Natural killer cell treated with Interleukin-12 subunit alpha and Interleukin-12 subunit beta and Interleukin-15 and Interleukin-18, amount 100 ng/mL, for 72 hours (primary cell): ENCODE measurements around the gene MX1. TPM values are rescaled to one million over a fixed set of nuclear protein-coding genes. Genes with fewer than 3 reads are reported as not detected.

Experiments
- ATAC-seq, 2 donors: fragments of 150-1000 bp; cut with Tn5 transposase in 1 of 2; sonication (Bioruptor Pico), chemical (Tn5 transposase) in 1 of 2; 2 replicates each; pipeline ENCODE4 v1.10.0; 2021
- DNase-seq: peaks from one replicate; pipeline ENCODE4 v3.0.0; 2022; ENCODE audit warnings: low spot score
- H3K27ac Mint-ChIP-seq, 2 donors: 1 replicate in 1 of 2; 2 replicates in 1 of 2; pipeline ENCODE4 v1.8.0; 2022; ENCODE audit warnings: mixed read lengths in 2 of 2, mild to moderate bottlenecking in 1 of 2, moderate library complexity in 1 of 2
- H3K27me3 Mint-ChIP-seq, 2 donors: 1 replicate in 1 of 2; 2 replicates in 1 of 2; pipeline ENCODE4 v1.8.0; 2022; ENCODE audit warnings: mixed read lengths in 2 of 2
- H3K36me3 Mint-ChIP-seq: one replicate; pipeline ENCODE4 v1.8.0; 2022; ENCODE audit warnings: mixed read lengths
- H3K4me1 Mint-ChIP-seq, 2 donors: 1 replicate in 1 of 2; 2 replicates in 1 of 2; pipeline ENCODE4 v1.8.0; 2022; ENCODE audit warnings: low read depth in 2 of 2, mixed read lengths in 2 of 2, mild to moderate bottlenecking in 1 of 2
- H3K4me3 Mint-ChIP-seq: one replicate; pipeline ENCODE4 v1.8.0; 2022; ENCODE audit warnings: mixed read lengths
- H3K9me3 Mint-ChIP-seq: 2 replicates; pipeline ENCODE4 v1.8.0; 2022; ENCODE audit warnings: mixed read lengths
- total RNA-seq, 2 donors: library from RNA; stranded (reverse); gene quantifications; one replicate each; pipeline ENCODE4 v1.2.3, GENCODE V29; 2022

Gene MX1
- total RNA-seq, 2 donors from 2014 or later, result 10.9 to 19.2 TPM

GRCh38 chr21:41431788-41432548 is 5.9 kb downstream of the MX1 start:
- no peaks in the 10 kb centered on the region for H3K9me3 Mint-ChIP-seq
- no peaks in the 10 kb centered on the region for H3K27me3 Mint-ChIP-seq
- H3K27ac Mint-ChIP-seq, result no peak overlapping the region
- no peak overlapping the region for H3K4me3 Mint-ChIP-seq
- peaks cover 0 to 6% of the 10 kb centered on the region in 2 donors for H3K4me1 Mint-ChIP-seq
- ATAC-seq, result no peak
- DNase-seq, result no peak
- peaks cover 31% of the 10 kb centered on the region for H3K36me3 Mint-ChIP-seq

- no peak for DNase-seq
- no peak for ATAC-seq
- no peak overlapping the region for H3K4me3 Mint-ChIP-seq
- peaks cover 0 to 6% of the 10 kb centered on the region in 2 donors for H3K4me1 Mint-ChIP-seq
- H3K27me3 Mint-ChIP-seq, result no peaks in the 10 kb centered on the region
- no peak overlapping the region for H3K27ac Mint-ChIP-seq
- H3K9me3 Mint-ChIP-seq, result no peaks in the 10 kb centered on the region
- H3K36me3 Mint-ChIP-seq, result peaks cover 31% of the 10 kb centered on the region
Measured at GRCh38 chr21:41432562-41433460, 6.8 kb downstream of the MX1 start.

GRCh38 chr21:41433566-41433965 is 7.5 kb downstream of the MX1 start:
- no peak overlapping the region for H3K27ac Mint-ChIP-seq
- peaks cover 0 to 8% of the 10 kb centered on the region in 2 donors for H3K4me1 Mint-ChIP-seq
- no peaks in the 10 kb centered on the region for H3K27me3 Mint-ChIP-seq
- peaks cover 31% of the 10 kb centered on the region for H3K36me3 Mint-ChIP-seq
- ATAC-seq (no peak), DNase-seq (no peak)
- H3K4me3 Mint-ChIP-seq, result no peak overlapping the region
- no peaks in the 10 kb centered on the region for H3K9me3 Mint-ChIP-seq

- no peak overlapping the region for H3K4me3 Mint-ChIP-seq
- ATAC-seq, result no peak
- no peaks in the 10 kb centered on the region for H3K9me3 Mint-ChIP-seq
- DNase-seq, result no peak
- H3K36me3 Mint-ChIP-seq, result peaks cover 31% of the 10 kb centered on the region
- peaks cover 0 to 8% of the 10 kb centered on the region in 2 donors for H3K4me1 Mint-ChIP-seq
- no peaks in the 10 kb centered on the region for H3K27me3 Mint-ChIP-seq
- no peak overlapping the region for H3K27ac Mint-ChIP-seq
Measured at GRCh38 chr21:41435706-41436105, 9.7 kb downstream of the MX1 start.

GRCh38 chr21:41437729-41438128 is 11.7 kb downstream of the MX1 start:
- no peaks in the 10 kb centered on the region for H3K9me3 Mint-ChIP-seq
- H3K4me3 Mint-ChIP-seq, result no peak overlapping the region
- H3K27me3 Mint-ChIP-seq, result no peaks in the 10 kb centered on the region
- peaks cover 41% of the 10 kb centered on the region for H3K36me3 Mint-ChIP-seq
- no peak overlapping the region for H3K27ac Mint-ChIP-seq
- ATAC-seq (peak in 1 of 2 donors; percentile 70), DNase-seq (no peak)
- peaks cover 0 to 8% of the 10 kb centered on the region in 2 donors for H3K4me1 Mint-ChIP-seq

GRCh38 chr21:41438425-41439113 is 12.5 kb downstream of the MX1 start:
- Mint-ChIP-seq H3K27me3 (no peaks in the 10 kb centered on the region), H3K4me3 (no peak overlapping the region), H3K9me3 (no peaks in the 10 kb centered on the region), H3K4me1 (peaks cover 0 to 8% of the 10 kb centered on the region in 2 donors), H3K27ac (no peak overlapping the region), H3K36me3 (peaks cover 42% of the 10 kb centered on the region)
- ATAC-seq (no peak), DNase-seq (no peak)

- no peak overlapping the region for H3K4me3 Mint-ChIP-seq
- peaks cover 40% of the 10 kb centered on the region for H3K36me3 Mint-ChIP-seq
- peaks cover 0 to 8% of the 10 kb centered on the region in 2 donors for H3K4me1 Mint-ChIP-seq
- no peak overlapping the region for H3K27ac Mint-ChIP-seq
- DNase-seq (no peak), ATAC-seq (no peak)
- no peaks in the 10 kb centered on the region for H3K27me3 Mint-ChIP-seq
- no peaks in the 10 kb centered on the region for H3K9me3 Mint-ChIP-seq
Measured at GRCh38 chr21:41439248-41439647, 13.2 kb downstream of the MX1 start.

- DNase-seq, result no peak
- no peak overlapping the region for H3K27ac Mint-ChIP-seq
- H3K36me3 Mint-ChIP-seq, result peaks cover 21% of the 10 kb centered on the region
- H3K9me3 Mint-ChIP-seq, result no peaks in the 10 kb centered on the region
- peaks cover 0 to 4% of the 10 kb centered on the region in 2 donors for H3K4me1 Mint-ChIP-seq
- no peak for ATAC-seq
- H3K27me3 Mint-ChIP-seq, result no peaks in the 10 kb centered on the region
- no peak overlapping the region for H3K4me3 Mint-ChIP-seq
Measured at GRCh38 chr21:41441546-41441945, 15.5 kb downstream of the MX1 start.

- ATAC-seq (no peak), DNase-seq (no peak)
- peaks cover 16% of the 10 kb centered on the region for H3K36me3 Mint-ChIP-seq
- H3K4me3 Mint-ChIP-seq, result no peak overlapping the region
- no peaks in the 10 kb centered on the region for H3K9me3 Mint-ChIP-seq
- H3K4me1 Mint-ChIP-seq, result peaks cover 0 to 3% of the 10 kb centered on the region in 2 donors
- H3K27ac Mint-ChIP-seq, result no peak overlapping the region
- no peaks in the 10 kb centered on the region for H3K27me3 Mint-ChIP-seq
Measured at GRCh38 chr21:41442481-41443186, 16.6 kb downstream of the MX1 start.

- Mint-ChIP-seq H3K36me3 (peaks cover 16% of the 10 kb centered on the region), H3K4me1 (no peaks in the 10 kb centered on the region), H3K4me3 (no peak overlapping the region), H3K9me3 (no peaks in the 10 kb centered on the region), H3K27ac (no peak overlapping the region), H3K27me3 (no peaks in the 10 kb centered on the region)
- ATAC-seq (no peak), DNase-seq (peak; percentile 3)
Measured at GRCh38 chr21:41443562-41443961, 17.5 kb downstream of the MX1 start.

- H3K27ac Mint-ChIP-seq, result no peak overlapping the region
Measured at GRCh38 chr21:41444703-41445464, 18.8 kb downstream of the MX1 start.

GRCh38 chr21:41445465-41445862 is 19.4 kb downstream of the MX1 start:
- ATAC-seq (no peak), DNase-seq (no peak)
- Mint-ChIP-seq H3K36me3 (peaks cover 16% of the 10 kb centered on the region), H3K27me3 (no peaks in the 10 kb centered on the region), H3K4me1 (no peaks in the 10 kb centered on the region), H3K9me3 (no peaks in the 10 kb centered on the region), H3K4me3 (no peak overlapping the region), H3K27ac (no peak overlapping the region)

More at GRCh38 chr21:41444703-41445464, 18.8 kb downstream of the MX1 start:
- Mint-ChIP-seq H3K4me1 (no peaks in the 10 kb centered on the region), H3K36me3 (peaks cover 16% of the 10 kb centered on the region), H3K9me3 (no peaks in the 10 kb centered on the region), H3K4me3 (no peak overlapping the region), H3K27me3 (no peaks in the 10 kb centered on the region)
- ATAC-seq (no peak), DNase-seq (no peak)

GRCh38 chr21:41446586-41446985 is 20.5 kb downstream of the MX1 start:
- ATAC-seq (no peak), DNase-seq (no peak)
- peaks cover 13% of the 10 kb centered on the region for H3K36me3 Mint-ChIP-seq
- H3K27ac Mint-ChIP-seq, result no peak overlapping the region
- H3K9me3 Mint-ChIP-seq, result no peaks in the 10 kb centered on the region
- no peak overlapping the region for H3K4me3 Mint-ChIP-seq
- no peaks in the 10 kb centered on the region for H3K27me3 Mint-ChIP-seq
- H3K4me1 Mint-ChIP-seq, result no peaks in the 10 kb centered on the region
